ENCODE measurements around the gene C6. TPM values are rescaled to one million over a fixed set of nuclear protein-coding genes. Genes with fewer than 3 reads are reported as not detected.

The C6 gene
- total RNA-seq, 4 donors from 2014 or later, result 9.8 to 58.8 (median 52.3) TPM

- no peak for TF ChIP-seq CTCF (IDR thresholded peaks at IDR 0.05; ENCODE audit: low read depth)
Measured at GRCh38 chr5:41120600-41120999, 92.7 kb downstream of the C6 start.

GRCh38 chr5:41118177-41118576 lies 95.2 kb downstream of the C6 start:
- TF ChIP-seq CTCF (IDR thresholded peaks at IDR 0.05; ENCODE audit: low read depth), result no peak

- TF ChIP-seq CTCF (IDR thresholded peaks at IDR 0.05; ENCODE audit: low read depth), result no peak
Measured at GRCh38 chr5:41115281-41115680, 98.1 kb downstream of the C6 start.

GRCh38 chr5:41112486-41113455 lies 100.6 kb downstream of the C6 start:
- TF ChIP-seq CTCF (IDR thresholded peaks at IDR 0.05; ENCODE audit: low read depth), result no peak

GRCh38 chr5:41109186-41109585 lies 104.1 kb downstream of the C6 start:
- TF ChIP-seq CTCF (IDR thresholded peaks at IDR 0.05; ENCODE audit: low read depth), result no peak

- no peak for TF ChIP-seq CTCF (IDR thresholded peaks at IDR 0.05; ENCODE audit: low read depth)
Measured at GRCh38 chr5:41102341-41102740, 111.0 kb downstream of the C6 start.

GRCh38 chr5:41097642-41098041 lies 115.7 kb downstream of the C6 start:
- TF ChIP-seq CTCF (IDR thresholded peaks at IDR 0.05; ENCODE audit: low read depth), result no peak

Data from subcutaneous adipose tissue (tissue), 4 donors.